Smooth muscle cell of the brain vasculature (primary cell): ENCODE results near the gene UBE2L3.
"Not testable (repeated sequence)": the region's sequence is repeated elsewhere in the genome, so short reads cannot be mapped to it uniquely, and the experiment has no call there.

Experiments used
- DNase-seq: peaks from one replicate; pipeline ENCODE4 v3.0.0-alpha.2; 2012; ENCODE audit warnings: low read depth, low spot score

UBE2L3 gene

GRCh38 chr22:21642584-21643448, 75.3 kb downstream of the UBE2L3 start:
- no peak for DNase-seq

GRCh38 chr22:21643533-21644357, 76.2 kb downstream of the UBE2L3 start:
- no peak for DNase-seq

DNA sequence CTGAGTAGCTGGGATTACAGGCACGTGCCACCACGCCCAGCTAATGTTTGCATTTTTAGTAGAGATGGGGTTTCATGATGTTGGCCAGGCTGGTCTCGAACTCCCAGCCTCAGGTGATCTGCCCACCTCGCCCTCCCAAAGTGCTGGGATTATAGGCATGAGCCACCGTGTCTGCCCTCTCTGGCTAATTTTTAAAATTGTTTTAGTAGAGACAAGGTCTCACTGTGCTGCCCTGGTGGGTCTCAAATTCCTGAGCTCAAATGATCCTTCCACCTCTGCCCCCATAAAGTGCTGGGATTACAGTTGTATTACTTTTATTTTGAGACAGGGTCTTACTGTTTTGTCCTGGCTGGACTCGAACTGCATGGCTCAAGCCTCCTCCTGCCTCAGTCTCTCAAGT, 78.0 kb downstream of the UBE2L3 start:
- not testable (repeated sequence) for DNase-seq

DNA sequence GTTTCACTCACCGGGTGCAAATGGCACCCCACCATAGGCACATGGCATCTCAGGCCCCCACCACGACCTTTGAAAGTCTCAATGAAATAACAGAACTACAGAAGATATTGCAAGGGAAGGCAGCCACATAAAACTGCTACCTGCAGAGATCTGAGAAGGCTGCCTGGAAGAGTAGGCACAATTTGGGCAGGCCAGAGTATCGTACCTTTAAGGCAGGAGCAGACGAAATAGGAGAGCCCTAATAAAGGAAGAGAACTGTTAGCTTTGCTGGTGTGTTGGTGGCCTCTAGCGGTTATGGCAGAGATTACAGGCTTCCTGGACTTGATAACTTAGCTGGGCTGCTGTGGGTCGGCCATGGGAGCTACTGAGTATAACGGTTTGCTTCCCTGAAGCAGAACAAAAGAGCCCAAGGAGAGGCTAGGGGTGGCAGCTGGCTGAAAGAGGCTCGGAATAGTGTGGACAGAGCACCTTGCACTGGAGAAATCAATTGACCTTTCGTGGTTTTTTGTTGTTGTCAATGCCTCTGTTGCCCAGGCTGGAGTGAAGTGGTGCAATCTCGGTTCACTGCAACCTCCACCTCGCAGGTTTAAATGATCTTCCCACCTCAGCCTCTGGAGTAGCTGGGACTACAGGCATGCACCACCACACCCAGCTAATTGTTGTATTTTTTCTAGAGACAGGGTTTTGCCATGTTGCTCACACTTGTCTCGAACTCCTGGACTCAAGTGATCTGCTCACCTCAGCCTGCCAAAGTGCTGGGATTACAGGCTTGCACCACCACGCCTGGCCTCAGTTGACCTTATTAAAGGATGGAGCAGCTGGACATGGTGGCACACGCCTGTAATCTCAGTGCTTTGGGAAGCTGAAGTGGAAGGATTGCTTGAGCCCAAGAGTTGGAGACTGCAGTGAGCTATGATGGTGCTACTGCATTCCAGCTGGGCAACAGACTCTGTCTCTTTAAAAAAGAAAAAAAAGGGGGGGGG, 79.4 kb downstream of the UBE2L3 start:
- peak; percentile 71 for DNase-seq

GRCh38 chr22:21650280-21650679, 82.8 kb downstream of the UBE2L3 start:
- no peak for DNase-seq

DNA sequence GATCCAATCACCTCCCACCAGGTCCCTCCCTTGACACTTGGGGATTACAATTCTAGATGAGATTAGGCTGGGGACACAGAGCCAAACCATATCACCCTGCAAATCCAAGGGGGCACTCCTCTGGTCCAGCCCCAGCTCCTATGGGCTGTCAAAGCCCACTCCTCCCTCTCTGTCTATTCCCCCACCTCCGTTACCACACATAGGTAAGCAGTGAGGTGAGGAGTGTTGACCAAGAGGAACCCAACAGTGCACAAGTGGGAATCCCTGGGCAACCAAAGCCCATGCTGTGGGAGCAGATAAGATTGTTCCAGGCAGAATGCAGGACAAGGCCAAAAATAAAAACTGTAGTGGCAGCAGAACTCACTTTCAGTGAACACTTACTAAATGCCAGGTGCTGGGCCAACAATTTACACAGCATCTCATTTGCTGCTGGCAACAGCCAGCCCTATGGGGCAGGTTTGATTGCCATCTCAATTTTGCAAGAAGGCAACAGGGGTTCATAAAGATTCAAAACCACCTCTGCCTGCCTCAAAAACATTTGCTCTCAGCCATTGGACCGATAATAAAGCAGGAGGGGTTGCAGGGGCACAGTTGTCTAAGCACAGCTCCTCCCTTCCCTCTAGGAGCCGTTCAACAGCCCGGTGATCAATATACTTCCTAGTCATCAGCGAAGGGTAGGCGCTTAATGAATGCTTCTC, 83.5 kb downstream of the UBE2L3 start:
- DNase-seq: no peak

DNA sequence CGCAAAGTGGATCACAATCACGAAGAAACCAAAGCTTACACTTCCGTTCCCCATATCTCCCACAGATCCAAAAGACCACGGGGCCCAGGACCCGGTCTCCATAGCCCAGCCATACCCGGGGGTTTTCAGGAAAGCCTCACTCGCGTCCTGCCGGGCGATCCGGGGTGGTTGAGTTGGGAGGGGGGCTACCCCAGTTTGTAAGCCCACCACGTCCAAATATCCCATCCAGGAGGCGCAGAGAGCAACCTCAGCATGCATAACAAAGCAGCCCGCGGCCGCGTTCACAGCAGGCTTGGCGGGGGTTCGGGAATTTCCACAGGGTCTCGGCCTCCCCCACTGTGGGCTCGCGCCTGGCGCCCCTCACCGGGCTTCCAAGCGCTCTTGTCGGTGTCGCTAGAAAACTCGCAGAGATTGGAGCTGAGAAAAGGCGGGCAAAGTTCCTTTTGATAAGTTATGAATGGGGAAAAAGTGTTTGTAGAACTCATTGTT, 84.1 kb downstream of the UBE2L3 start:
- no peak for DNase-seq

DNA sequence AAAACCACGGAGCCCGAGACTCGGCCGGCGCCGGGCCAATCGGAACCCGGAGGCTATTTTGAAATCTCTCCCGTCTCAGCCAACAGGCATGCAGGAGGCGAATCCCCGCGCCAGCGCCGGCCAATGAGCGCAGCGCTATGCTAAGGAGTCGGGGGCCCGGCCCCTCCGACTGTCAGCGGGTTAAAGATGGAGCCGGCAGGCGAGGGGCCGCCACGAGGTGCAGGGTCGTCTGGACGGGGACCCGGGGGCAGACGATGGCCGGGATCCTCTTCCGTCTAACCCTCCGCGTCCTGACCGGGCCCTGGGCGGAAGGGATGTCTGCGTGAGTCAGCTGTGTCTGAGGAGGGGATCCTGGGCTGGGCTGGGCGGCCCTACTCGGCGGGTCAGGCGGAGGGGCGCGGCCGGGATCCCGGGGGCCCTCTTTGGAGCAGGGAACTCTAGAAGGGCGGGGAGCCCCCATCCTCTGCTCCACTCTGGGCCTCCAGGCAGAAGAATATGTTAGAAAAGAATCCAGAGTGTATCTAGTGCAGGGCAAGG, 84.6 kb downstream of the UBE2L3 start:
- peak; percentile 72 for DNase-seq

DNA sequence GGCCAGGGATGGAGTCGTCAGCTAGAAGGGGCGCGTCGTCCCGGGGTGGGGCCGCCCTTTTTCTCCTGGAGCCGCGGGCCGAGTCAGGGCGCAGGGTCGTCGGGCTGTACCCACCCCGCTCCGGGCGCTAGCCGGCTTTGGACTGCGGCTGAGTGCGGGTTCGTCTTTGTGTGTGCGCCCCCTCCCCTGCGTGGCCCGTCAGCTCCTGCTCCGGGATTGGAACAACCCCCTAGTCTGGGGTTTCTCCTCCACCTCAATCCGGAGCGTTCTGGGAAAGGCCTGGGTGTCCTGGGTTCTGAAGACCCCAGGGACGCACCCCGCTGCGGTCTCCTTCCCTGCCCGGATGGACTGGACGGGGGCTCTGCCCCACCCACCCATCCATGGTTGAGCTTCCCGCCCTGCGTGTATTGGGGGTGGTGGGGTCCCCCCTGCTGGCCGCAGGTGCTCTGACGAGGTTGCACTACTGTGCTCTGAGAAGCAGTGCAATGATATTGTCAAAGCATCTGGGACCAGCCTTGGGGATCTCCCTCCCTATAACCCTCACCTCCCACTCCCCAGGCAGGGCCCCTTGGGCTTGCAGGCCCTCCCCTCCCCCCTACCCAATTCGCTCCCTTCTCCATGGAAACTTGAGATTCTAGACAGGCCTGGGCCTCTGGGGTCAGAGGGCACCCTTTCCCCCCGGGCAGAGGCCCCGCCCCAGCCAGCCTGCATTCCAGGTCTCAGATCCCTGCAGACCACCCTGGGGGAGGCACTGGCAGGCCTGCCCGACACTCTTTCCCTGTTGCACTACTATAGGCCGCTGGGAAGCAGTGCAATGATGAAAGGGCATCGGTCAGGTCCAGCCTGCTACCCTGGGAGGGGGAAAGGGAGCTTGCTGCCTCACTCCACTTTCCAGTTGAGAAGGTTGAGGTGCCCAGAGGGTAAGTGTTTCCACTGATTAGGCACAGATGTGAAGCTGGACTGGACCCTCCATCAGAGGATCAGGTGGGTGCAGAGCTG, 85.3 kb downstream of the UBE2L3 start:
- DNase-seq: no peak

GRCh38 chr22:21657020-21657359, 89.5 kb downstream of the UBE2L3 start:
- DNase-seq: no peak

DNA sequence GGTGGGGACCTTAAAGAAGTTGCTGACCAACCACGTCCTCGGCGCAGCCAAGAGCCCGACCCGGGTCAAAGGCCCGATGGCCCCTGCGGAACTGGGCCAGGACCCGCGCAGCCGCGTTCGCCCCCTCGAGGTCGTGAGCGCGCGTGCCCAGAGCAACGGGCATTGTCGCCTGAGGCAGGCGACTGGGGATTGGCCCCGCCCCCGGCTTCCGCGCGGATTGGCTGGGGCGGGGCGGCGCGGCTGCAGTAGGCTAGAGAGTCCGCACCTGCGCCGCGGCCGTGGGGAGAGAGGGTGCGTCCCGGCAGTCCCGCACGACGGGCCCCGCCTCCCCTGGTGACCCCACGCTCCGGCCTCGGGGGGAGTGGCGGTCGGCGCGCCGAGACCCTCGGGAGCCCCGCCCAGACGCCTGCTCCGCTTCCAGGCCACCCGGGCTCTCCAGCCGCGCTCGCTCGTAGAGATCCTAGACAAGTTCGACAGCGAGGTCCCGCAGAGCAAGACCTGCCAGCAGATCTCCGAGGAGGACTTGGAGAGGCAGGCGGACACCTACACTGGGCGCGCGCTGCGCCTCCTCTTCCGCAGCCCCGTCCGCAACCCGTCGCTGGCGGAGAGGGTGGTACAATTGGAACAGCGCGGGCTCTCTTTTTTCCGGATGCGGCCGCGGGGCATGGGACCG, 90.0 kb downstream of the UBE2L3 start:
- DNase-seq: no peak

DNA sequence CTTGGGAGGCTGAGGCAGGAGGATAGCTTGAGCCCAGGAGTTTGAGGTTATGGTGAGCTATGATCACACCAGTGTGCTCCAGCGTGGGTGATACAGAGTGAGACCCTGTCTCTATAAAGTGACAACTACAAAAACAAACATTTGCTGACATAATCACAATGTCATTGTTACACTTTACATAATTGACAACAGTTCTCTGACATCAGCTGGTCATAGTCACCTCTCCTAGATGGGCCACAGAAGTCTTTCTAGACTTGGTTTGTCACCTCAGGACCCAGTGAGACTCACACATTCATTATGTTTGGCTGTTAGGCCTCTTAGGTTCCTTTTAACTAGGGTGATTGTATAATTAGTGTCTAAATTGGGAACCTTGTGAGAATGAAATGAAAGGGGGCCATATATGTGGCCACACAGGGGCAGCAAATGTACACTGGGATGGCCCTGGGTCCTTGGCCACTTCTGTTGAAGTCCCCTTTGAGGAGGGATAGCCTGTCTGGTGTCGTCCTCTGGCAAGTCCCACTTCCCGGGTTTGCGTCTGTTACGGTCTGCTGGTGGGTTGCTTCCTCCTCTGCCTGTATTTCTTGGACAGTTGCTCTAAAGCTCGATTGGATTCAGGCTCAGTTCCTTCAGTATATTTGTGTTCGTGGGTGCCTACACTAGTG, 92.5 kb downstream of the UBE2L3 start:
- DNase-seq: no peak

- no peak for DNase-seq
These were observed 93.4 kb downstream of the UBE2L3 start for GRCh38 chr22:21660904-21661303.

GRCh38 chr22:21661991-21662390, 94.5 kb downstream of the UBE2L3 start:
- DNase-seq: no peak

DNA sequence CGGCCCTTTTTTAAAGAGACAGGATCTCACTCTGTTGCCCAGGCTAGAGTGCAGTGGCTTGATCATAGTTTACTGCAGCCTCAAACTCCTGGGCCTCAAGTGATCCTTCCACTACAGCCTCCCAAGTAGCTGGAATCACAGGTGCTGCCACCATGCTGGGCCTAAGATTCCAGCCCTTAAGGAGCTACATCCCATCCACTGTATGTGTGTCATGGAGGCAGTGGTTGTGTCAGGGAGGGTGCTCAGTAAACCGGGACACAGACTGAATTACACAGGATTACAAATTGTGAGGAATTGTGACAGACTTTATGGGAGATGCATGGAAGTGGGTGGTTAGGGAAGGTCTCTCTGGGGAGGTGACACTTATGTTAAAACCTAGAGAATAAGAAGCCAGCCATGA, 96.2 kb downstream of the UBE2L3 start:
- DNase-seq: no peak

- DNase-seq: no peak
These were observed 97.7 kb downstream of the UBE2L3 start for GRCh38 chr22:21665047-21665851.

- no peak for DNase-seq
These were observed 99.3 kb downstream of the UBE2L3 start for GRCh38 chr22:21666786-21667185.
